ENCODE measurements around the gene E2F4. TPM values are rescaled to one million over a fixed set of nuclear protein-coding genes. Genes with fewer than 3 reads are reported as not detected.
A peak's percentile ranks its signal among the peaks of the same experiment; 100 is the strongest.

The E2F4 gene
- total and polyA plus RNA-seq, 2 experiments from 2014 or later = 70.4 to 72.4 TPM

DNA sequence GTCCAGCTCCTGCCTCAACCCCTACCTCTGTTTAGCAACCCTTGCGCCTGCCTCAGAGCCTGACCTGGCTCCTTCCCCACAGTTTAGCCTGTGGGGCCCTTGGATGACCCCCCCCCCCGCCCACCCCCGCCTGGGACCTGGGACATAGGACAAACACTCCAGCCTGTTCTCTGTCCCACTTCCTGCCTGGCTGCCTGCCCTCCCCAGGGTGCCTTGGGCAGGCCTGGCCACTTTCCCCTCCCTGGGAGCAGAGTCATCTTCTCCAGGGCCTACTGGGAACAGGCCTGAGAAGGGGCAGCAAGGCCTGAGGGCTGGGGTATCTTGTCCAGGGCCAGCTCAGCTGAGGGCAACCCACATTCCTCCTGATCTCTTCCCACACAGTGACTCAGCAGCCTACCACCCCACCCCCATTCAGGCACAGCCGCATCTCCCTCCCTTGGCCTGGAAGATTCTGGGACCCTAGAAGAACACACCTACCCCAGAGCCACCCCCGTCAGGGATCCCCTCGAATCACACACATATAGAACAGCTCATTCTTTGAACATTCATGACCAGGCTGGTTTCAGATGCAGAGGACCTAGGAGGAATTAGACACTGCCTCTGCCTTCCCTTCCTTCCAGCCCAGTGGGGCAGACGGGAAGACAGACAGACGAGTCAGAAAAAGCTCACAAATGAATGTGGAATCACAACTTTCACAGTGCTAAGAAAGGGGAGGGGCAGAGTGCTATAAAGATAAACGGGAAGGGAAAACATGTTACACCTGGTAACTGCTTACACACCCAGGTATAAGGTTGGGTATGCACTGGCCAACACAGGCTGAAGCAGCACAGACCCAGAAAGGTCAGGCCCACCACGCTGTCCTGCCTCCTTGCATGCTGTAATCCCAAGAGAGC is 49.3 kb downstream of the E2F4 start:
- peaks cover 16% of the 10 kb centered on the region for H3K79me2 ChIP-seq
- H2AFZ ChIP-seq = no peak overlapping the region

DNA sequence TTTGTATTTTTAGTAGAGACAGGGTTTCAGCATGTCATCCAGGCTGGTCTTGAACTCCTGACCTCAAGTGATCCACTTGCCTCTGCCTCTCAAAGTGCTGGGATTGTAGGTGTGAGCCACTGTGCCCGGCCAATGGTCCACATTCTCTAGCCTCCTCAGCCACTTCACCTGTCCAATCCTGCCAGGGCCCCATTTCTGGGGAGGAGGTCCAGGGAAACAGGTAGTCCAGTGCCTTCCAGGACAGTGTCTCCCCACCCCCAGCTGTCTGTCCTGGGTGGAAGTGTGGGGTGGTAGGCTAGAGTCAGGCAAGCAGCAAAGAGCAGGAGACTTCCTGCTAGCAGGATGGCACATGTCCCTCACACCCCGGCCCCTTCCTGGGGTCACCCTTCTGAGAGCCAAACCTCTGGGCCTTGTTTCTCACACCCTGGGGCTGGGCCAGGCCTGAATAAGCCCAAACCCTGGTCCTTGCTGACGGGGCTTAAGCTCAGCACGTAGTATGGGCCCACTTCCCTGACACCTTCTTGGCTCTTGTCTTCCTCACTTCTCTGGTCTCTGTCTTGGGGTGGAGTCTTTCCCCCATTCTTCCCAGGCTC is 50.3 kb downstream of the E2F4 start:
- H3K27ac ChIP-seq = peak overlapping the region; percentile 93
- DNase-seq (ENCODE audit: low spot score) = no peak
- no peaks in the 10 kb centered on the region for H3K27me3 ChIP-seq
- no peaks in the 10 kb centered on the region for H3K9me2 ChIP-seq (replicated peaks; ENCODE audit: insufficient read depth)
- no peak overlapping the region for H2AFZ ChIP-seq
- no peak overlapping the region for H3K4me2 ChIP-seq
- peaks cover 24% of the 10 kb centered on the region for H3K4me1 ChIP-seq (ENCODE audit: insufficient read depth)
- TF ChIP-seq EZH2phosphoT487 (IDR thresholded peaks at IDR 0.05; ENCODE audit: low read depth, severe bottlenecking, unreplicated experiment) = no peak
- no peak for TF ChIP-seq EZH2 (IDR thresholded peaks at IDR 0.05; ENCODE audit: borderline replicate concordance)
- TF ChIP-seq, protein P1, sequence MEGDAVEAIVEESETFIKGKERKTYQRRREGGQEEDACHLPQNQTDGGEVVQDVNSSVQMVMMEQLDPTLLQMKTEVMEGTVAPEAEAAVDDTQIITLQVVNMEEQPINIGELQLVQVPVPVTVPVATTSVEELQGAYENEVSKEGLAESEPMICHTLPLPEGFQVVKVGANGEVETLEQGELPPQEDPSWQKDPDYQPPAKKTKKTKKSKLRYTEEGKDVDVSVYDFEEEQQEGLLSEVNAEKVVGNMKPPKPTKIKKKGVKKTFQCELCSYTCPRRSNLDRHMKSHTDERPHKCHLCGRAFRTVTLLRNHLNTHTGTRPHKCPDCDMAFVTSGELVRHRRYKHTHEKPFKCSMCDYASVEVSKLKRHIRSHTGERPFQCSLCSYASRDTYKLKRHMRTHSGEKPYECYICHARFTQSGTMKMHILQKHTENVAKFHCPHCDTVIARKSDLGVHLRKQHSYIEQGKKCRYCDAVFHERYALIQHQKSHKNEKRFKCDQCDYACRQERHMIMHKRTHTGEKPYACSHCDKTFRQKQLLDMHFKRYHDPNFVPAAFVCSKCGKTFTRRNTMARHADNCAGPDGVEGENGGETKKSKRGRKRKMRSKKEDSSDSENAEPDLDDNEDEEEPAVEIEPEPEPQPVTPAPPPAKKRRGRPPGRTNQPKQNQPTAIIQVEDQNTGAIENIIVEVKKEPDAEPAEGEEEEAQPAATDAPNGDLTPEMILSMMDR (IDR thresholded peaks at IDR 0.05; ENCODE audit: poor library complexity) = no peak
- H3K36me3 ChIP-seq (replicated peaks; ENCODE audit: insufficient read depth, low read depth) = no peaks in the 10 kb centered on the region
- no peak overlapping the region for H3K4me3 ChIP-seq
- H3K79me2 ChIP-seq = peaks cover 16% of the 10 kb centered on the region
- 91% methylated on average over 4 of the region's 4 CpGs for WGBS (ENCODE audit: low lambda C conversion rate, missing lambda C conversion rate)
- no peaks in the 10 kb centered on the region for H3K9me3 ChIP-seq (ENCODE audit: low read depth)
- no peaks in the 10 kb centered on the region for H4K20me1 ChIP-seq (ENCODE audit: insufficient read depth, poor library complexity, severe bottlenecking)

More for the DNA sequence above, 49.3 kb downstream of the E2F4 start:
- DNase-seq (ENCODE audit: low spot score) = peak; percentile 68
- no peaks in the 10 kb centered on the region for H3K9me3 ChIP-seq (ENCODE audit: low read depth)
- 60% methylated on average over 9 of the region's 10 CpGs for WGBS (ENCODE audit: low lambda C conversion rate, missing lambda C conversion rate)
- H4K20me1 ChIP-seq (ENCODE audit: insufficient read depth, poor library complexity, severe bottlenecking) = no peaks in the 10 kb centered on the region
- TF ChIP-seq, protein P1 (IDR thresholded peaks at IDR 0.05; ENCODE audit: poor library complexity) = no peak
- TF ChIP-seq EZH2phosphoT487 (IDR thresholded peaks at IDR 0.05; ENCODE audit: low read depth, severe bottlenecking, unreplicated experiment) = no peak
- H3K4me3 ChIP-seq = no peak overlapping the region
- H3K9me2 ChIP-seq (replicated peaks; ENCODE audit: insufficient read depth) = no peaks in the 10 kb centered on the region
- H3K27me3 ChIP-seq = no peaks in the 10 kb centered on the region
- H3K4me1 ChIP-seq (ENCODE audit: insufficient read depth) = peaks cover 24% of the 10 kb centered on the region
- H3K27ac ChIP-seq = peak overlapping the region; percentile 93
- H3K4me2 ChIP-seq = peak overlapping the region; percentile 11
- H3K36me3 ChIP-seq (replicated peaks; ENCODE audit: insufficient read depth, low read depth) = no peaks in the 10 kb centered on the region

DNA sequence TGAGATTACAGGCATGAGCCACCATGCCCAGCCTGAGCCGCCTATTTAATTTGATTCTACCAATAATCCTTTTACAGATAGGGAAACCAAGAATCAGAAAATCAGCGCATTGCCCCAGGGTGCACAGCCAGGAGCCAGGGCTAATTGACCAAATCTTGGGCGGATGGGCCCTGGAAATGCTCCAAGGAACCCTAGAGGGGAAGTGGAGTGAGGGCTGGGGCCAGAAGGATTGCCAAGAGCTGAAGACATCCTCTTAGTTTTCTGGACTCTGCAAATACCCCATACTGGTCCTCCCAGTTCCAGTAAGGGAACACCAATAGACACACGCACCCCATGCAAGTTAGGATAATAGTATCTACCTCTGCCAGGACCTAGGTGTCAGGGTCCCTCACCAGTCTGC is 51.5 kb downstream of the E2F4 start:
- no peak overlapping the region for H3K4me2 ChIP-seq
- no peak for DNase-seq (ENCODE audit: low spot score)
- no peak overlapping the region for H3K27ac ChIP-seq
- peaks cover 33% of the 10 kb centered on the region for H3K4me1 ChIP-seq (ENCODE audit: insufficient read depth)
- TF ChIP-seq EZH2phosphoT487 (IDR thresholded peaks at IDR 0.05; ENCODE audit: low read depth, severe bottlenecking, unreplicated experiment) = no peak
- TF ChIP-seq, protein P1 (IDR thresholded peaks at IDR 0.05; ENCODE audit: poor library complexity) = no peak
- TF ChIP-seq EZH2 (IDR thresholded peaks at IDR 0.05; ENCODE audit: borderline replicate concordance) = no peak
- H2AFZ ChIP-seq = no peak overlapping the region
- H3K79me2 ChIP-seq = peaks cover 16% of the 10 kb centered on the region
- no peak overlapping the region for H3K4me3 ChIP-seq
- no peaks in the 10 kb centered on the region for H3K36me3 ChIP-seq (replicated peaks; ENCODE audit: insufficient read depth, low read depth)
- H3K27me3 ChIP-seq = peaks cover 6% of the 10 kb centered on the region
- 94% methylated on average over 4 of the region's 4 CpGs for WGBS (ENCODE audit: low lambda C conversion rate, missing lambda C conversion rate)
- H4K20me1 ChIP-seq (ENCODE audit: insufficient read depth, poor library complexity, severe bottlenecking) = no peaks in the 10 kb centered on the region
- H3K9me2 ChIP-seq (replicated peaks; ENCODE audit: insufficient read depth) = no peaks in the 10 kb centered on the region
- H3K9me3 ChIP-seq (ENCODE audit: low read depth) = no peaks in the 10 kb centered on the region
